Esophagus mucosa (tissue), 1 donor: ENCODE measurements around the gene ANKRD53. TPM values are rescaled to one million over a fixed set of nuclear protein-coding genes. Genes with fewer than 3 reads are reported as not detected.
"Not testable (repeated sequence)": the region's sequence is repeated elsewhere in the genome, so short reads cannot be mapped to it uniquely, and the experiment has no call there.

Source experiments
- ATAC-seq: fragments of 200-7000 bp; cut with Tn5 transposase; one replicate; pipeline ENCODE4 v1.9.1; 2020
- total RNA-seq: library from RNA; stranded (reverse); gene quantifications from one replicate; pipeline ENCODE4 v1.2.4, GENCODE V29; 2023
- donor health status: DM: yes; HTN: yes; CAD: no.

Gene ANKRD53
- total RNA-seq, 1 donor from 2014 or later, result 0.40 TPM

GRCh38 chr2:71011786-71012185, 33.4 kb downstream of the ANKRD53 start:
- ATAC-seq, result not testable (repeated sequence)

- no peak for ATAC-seq
Measured at GRCh38 chr2:71018625-71019024, 40.2 kb downstream of the ANKRD53 start.

- ATAC-seq, result not testable (repeated sequence)
Measured at GRCh38 chr2:71019989-71020388, 41.6 kb downstream of the ANKRD53 start.

GRCh38 chr2:71021394-71021793, 43.0 kb downstream of the ANKRD53 start:
- not testable (repeated sequence) for ATAC-seq

GRCh38 chr2:71023553-71024243, 45.3 kb downstream of the ANKRD53 start:
- not testable (repeated sequence) for ATAC-seq

Other genes with a start within 250 kb of the ANKRD53 start
- gene ADD2, start 210.4 kb upstream of the ANKRD53 start, total RNA-seq, result 0.56 TPM
- not detected for gene FIGLA, start 188.0 kb upstream of the ANKRD53 start, total RNA-seq
- gene CLEC4F, start 158.0 kb upstream of the ANKRD53 start, total RNA-seq, result not detected
- not detected for gene CD207, start 142.8 kb upstream of the ANKRD53 start, total RNA-seq
- 0.76 TPM for gene VAX2, start 78.1 kb upstream of the ANKRD53 start, total RNA-seq
- 2.4 TPM for gene ATP6V1B1, start 42.7 kb upstream of the ANKRD53 start, total RNA-seq
- gene TEX261, start 16.2 kb downstream of the ANKRD53 start, total RNA-seq, result 36.7 TPM
- 200 TPM for gene NAGK, start 90.0 kb downstream of the ANKRD53 start, total RNA-seq
- gene MCEE, start 151.6 kb downstream of the ANKRD53 start, total RNA-seq, result 33.8 TPM
- 31.4 TPM for gene MPHOSPH10, start 152.0 kb downstream of the ANKRD53 start, total RNA-seq
- gene PAIP2B, start 248.5 kb downstream of the ANKRD53 start, total RNA-seq, result 9.8 TPM